Sigmoid colon (tissue), 7 donors: Measurements from ENCODE around the gene BRD4. TPM values are rescaled to one million over a fixed set of nuclear protein-coding genes. Genes with fewer than 3 reads are reported as not detected.

Source experiments
- DNase-seq: peaks from one replicate; pipeline ENCODE4 v3.0.0-alpha.2; 2019
- H3K27ac ChIP-seq, 4 donors: fragments of 200-600 bp; sonication (generic); one replicate each; pipeline ENCODE4 v1.5.1; 2016 to 2019; ENCODE audit warnings: mild to moderate bottlenecking in 1 of 4
- H3K27me3 ChIP-seq, 3 donors: fragments of 200-600 bp; sonication (generic); one replicate each; pipeline ENCODE4 v1.5.1; 2019; ENCODE audit warnings: mild to moderate bottlenecking in 1 of 3
- H3K36me3 ChIP-seq, 4 donors: fragments of 200-600 bp; sonication (generic); one replicate each; pipeline ENCODE4 v1.5.1; 2016 to 2019
- H3K4me1 ChIP-seq, 4 donors: fragments of 200-600 bp; sonication (generic); one replicate each; pipeline ENCODE4 v1.5.1; 2017 to 2019
- H3K4me3 ChIP-seq, 4 donors: fragments of 200-600 bp; sonication (generic); one replicate each; pipeline ENCODE4 v1.5.1; 2017 to 2019; ENCODE audit warnings: mild to moderate bottlenecking in 2 of 4, moderate library complexity in 1 of 4
- H3K9me3 ChIP-seq, 4 donors: fragments of 200-600 bp in 3 of 4; sonication (generic) in 3 of 4; one replicate each; pipeline versions ENCODE4 v1.5.1 to v1.6.1; 2013 to 2019
- EP300 ChIP-seq, 4 donors: sonication (generic); formaldehyde crosslinking; IDR thresholded peaks; one replicate each; pipeline ENCODE4 v1.6.1; 2017; ENCODE audit warnings: antibody characterized with exemption in 4 of 4
- POLR2A ChIP-seq, 2 donors: fragments of 450-650 bp; IDR thresholded peaks; one replicate each; pipeline ENCODE4 v1.6.1; 2016; ENCODE audit warnings: antibody characterized with exemption in 2 of 2, mild to moderate bottlenecking in 2 of 2, moderate library complexity in 2 of 2
- POLR2AphosphoS5 ChIP-seq, 4 donors: sonication (generic); formaldehyde crosslinking; IDR thresholded peaks; one replicate each; pipeline ENCODE4 v1.6.1; 2017; ENCODE audit warnings: antibody characterized with exemption in 4 of 4
- WGBS, 2 donors: extraction: QIAGEN DNeasy Blood & Tissue Kit; methylation state at CpG; one replicate each; pipeline ENCODE4 v1.1.7; 2013; 5-methylcytosine and 5-hydroxymethylcytosine counted together
- intact Hi-C: fragments of 100-400 bp; cut with DNase I; formaldehyde crosslinking; loops from one replicate; pipeline ENCODE4 v1.15.1; 2023
- polyA plus RNA-seq, 3 donors: library from polyadenylated mRNA; stranded (reverse); fragments of 200-250 nt; gene quantifications; one replicate each; pipeline ENCODE4 v1.2.3, GENCODE V29; 2013
- total RNA-seq, 4 donors: library from RNA; depleted of rRNA; stranded (reverse); fragments of >200 nt; gene quantifications; one replicate each; pipeline ENCODE4 v1.1.0, GENCODE V29; 2016
- TF ChIP-seq, protein P1 (sequence below), 4 experiments: fragments of 450-650 bp in 3 of 4; fragments of 200-600 bp in 1 of 4; IDR thresholded peaks; one replicate each; pipeline ENCODE4 v1.5.1; 2016 to 2019; ENCODE audit warnings: antibody characterized with exemption in 4 of 4, mild to moderate bottlenecking in 3 of 4, moderate library complexity in 2 of 4
- donor health status: healthy with polysubstance abuse.
- donor health status: Bipolar disorder and iron deficiency.
- donor health status: healthy.

The BRD4 gene
- total and polyA plus RNA-seq, 7 donors = 9.0 to 43.8 (median 20.1) TPM

DNA sequence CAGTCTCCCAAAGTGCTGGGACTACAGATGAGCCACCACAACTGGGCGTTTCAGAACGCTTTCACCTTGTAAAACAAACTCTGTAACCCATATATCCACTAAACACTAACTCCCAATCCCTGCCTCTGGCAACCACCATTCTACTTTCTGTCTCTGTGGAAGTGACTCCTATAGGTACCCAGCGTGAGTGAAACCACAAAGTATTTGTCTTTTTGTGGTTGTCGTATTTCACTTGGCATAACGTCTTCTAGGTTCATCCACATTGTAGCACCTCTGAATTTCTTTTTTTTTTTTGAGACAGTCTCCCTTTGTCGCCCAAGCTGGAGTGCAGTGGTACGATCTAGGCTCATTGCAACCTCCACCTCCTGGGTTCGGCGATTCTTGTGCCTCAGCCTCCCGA, 44.8 kb downstream of the BRD4 start:
- Histone ChIP-seq H3K4me3 (no peak overlapping the region), H3K27me3 (no peaks in the 10 kb centered on the region), H3K36me3 (no peaks in the 10 kb centered on the region), H3K9me3 (no peaks in the 10 kb centered on the region), H3K27ac (peak overlapping the region in 3 of 4 donors; percentile 29 to 66 (median 55)), H3K4me1 (peaks cover 0 to 100% (median 99%) of the 10 kb centered on the region in 4 donors)
- TF ChIP-seq POLR2A (IDR thresholded peaks at IDR 0.05) (no peak), POLR2AphosphoS5 (IDR thresholded peaks at IDR 0.05) (no peak), EP300 (IDR thresholded peaks at IDR 0.05) (no peak)
- TF ChIP-seq, protein P1, sequence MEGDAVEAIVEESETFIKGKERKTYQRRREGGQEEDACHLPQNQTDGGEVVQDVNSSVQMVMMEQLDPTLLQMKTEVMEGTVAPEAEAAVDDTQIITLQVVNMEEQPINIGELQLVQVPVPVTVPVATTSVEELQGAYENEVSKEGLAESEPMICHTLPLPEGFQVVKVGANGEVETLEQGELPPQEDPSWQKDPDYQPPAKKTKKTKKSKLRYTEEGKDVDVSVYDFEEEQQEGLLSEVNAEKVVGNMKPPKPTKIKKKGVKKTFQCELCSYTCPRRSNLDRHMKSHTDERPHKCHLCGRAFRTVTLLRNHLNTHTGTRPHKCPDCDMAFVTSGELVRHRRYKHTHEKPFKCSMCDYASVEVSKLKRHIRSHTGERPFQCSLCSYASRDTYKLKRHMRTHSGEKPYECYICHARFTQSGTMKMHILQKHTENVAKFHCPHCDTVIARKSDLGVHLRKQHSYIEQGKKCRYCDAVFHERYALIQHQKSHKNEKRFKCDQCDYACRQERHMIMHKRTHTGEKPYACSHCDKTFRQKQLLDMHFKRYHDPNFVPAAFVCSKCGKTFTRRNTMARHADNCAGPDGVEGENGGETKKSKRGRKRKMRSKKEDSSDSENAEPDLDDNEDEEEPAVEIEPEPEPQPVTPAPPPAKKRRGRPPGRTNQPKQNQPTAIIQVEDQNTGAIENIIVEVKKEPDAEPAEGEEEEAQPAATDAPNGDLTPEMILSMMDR (IDR thresholded peaks at IDR 0.05) = no peak
- DNase-seq = no peak
- WGBS, 2 donors = 69 to 85% methylated on average over 10 of the region's 10 CpGs
- intact Hi-C loops = no loop called here

DNA sequence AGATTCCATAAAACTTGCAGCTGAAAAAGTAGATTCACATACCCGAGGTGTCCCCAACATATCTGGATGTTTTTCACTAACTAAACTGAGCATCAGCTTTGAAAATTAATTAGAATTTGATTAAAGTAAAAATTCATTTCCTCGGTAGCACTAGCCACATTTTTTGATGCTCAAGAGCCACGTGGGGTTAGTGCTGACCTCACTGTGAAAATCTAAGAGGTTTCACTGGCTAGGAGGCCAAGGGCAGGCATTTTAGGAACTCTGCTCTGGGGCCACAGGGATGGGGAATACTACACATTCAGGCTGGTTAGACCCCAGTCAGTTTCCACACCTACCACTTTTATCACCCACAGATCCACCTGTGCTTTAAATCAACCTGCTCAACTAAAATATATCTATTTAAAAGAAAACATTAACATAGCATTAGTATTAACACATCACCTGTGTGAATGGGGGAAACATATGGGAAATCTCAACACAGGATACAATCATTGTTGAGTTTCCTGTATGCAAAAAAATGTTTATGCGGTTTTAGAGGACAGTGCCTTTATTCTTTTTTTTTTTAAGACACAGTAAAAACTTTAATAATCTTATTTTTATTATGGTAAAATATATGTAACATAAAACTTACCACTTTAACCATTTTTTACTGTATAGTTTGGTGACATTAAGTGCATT, 45.5 kb downstream of the BRD4 start:
- no peak for DNase-seq
- Histone ChIP-seq H3K27ac (peak overlapping the region in 1 of 4 donors; percentile 66), H3K4me3 (no peak overlapping the region), H3K9me3 (no peaks in the 10 kb centered on the region), H3K4me1 (peaks cover 0 to 100% (median 99%) of the 10 kb centered on the region in 4 donors), H3K36me3 (no peaks in the 10 kb centered on the region), H3K27me3 (no peaks in the 10 kb centered on the region)
- WGBS, 2 donors = 47 to 65% methylated on average over 4 of the region's 4 CpGs
- intact Hi-C loops = no loop called here
- TF ChIP-seq EP300 (IDR thresholded peaks at IDR 0.05) (no peak), POLR2AphosphoS5 (IDR thresholded peaks at IDR 0.05) (no peak), POLR2A (IDR thresholded peaks at IDR 0.05) (no peak)
- TF ChIP-seq, protein P1 (IDR thresholded peaks at IDR 0.05) = no peak

DNA sequence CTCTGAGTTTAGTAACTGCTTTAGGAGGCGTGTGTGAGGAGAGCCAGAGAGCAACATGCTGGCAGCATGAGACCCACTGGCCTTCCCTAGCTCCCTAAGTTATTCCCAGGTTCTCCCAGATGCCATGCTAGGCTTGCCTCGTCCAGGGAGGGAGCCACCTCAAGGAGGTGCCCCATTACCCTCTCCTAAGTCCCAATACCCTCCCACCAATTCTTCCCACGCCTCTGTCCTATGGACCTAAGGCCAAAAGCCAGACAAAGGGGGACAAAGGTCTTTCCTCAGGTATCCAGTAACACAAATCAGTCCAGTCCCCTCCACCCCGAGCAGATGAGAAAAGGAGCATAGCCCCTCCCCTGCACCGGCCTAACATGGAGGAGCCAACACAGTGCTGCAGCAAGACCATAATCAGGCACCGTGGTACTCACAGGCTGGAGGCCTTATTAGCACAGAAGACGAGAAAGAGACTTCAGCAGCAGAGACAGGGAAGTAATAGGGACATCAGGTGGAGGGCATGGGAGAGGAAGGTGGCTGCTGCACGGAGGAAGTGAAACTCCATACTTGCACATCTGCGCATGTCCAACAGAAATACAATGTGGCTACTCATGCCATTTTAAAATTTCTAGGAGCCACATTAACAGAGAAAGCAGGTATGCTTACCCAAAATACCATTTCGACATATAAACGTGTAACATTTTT, 46.3 kb downstream of the BRD4 start:
- Histone ChIP-seq H3K9me3 (no peaks in the 10 kb centered on the region), H3K36me3 (no peaks in the 10 kb centered on the region), H3K27me3 (no peaks in the 10 kb centered on the region), H3K4me3 (no peak overlapping the region), H3K4me1 (peaks cover 0 to 100% (median 100%) of the 10 kb centered on the region in 4 donors), H3K27ac (no peak overlapping the region)
- TF ChIP-seq POLR2A (IDR thresholded peaks at IDR 0.05) = no peak
- TF ChIP-seq POLR2AphosphoS5 (IDR thresholded peaks at IDR 0.05) = no peak
- no peak for TF ChIP-seq EP300 (IDR thresholded peaks at IDR 0.05)
- TF ChIP-seq, protein P1 (IDR thresholded peaks at IDR 0.05) = no peak
- WGBS, 2 donors = 64% methylated on average over 11 of the region's 11 CpGs
- DNase-seq = no peak
- intact Hi-C loops = no loop called here

DNA sequence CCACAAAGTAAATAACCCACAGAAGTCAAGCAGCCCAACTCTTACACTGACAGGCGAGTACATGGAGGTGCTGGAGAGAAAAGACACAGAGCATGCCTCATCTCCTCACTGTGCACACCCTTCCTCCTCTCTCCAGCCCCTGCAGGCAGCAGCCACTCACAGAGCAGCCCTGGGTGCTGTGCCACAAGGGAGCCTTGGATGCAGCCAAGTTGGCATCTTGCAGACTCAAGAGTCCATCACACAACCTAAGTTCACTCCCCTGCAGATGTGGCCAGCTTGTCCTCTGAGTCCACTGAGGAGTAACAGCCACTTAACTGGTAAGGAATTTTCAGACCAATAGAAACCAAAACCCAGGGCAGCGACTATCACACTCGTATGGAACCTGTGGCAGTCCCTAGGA, 47.4 kb downstream of the BRD4 start:
- peaks cover 0 to 100% (median 100%) of the 10 kb centered on the region in 4 donors for H3K4me1 ChIP-seq
- H3K9me3 ChIP-seq = no peaks in the 10 kb centered on the region
- WGBS, 2 donors = 80 to 81% methylated on average over 3 of the region's 3 CpGs
- H3K27me3 ChIP-seq = no peaks in the 10 kb centered on the region
- DNase-seq = no peak
- intact Hi-C loops = no loop called here
- peak overlapping the region in 3 of 4 donors; percentile 11 to 78 (median 22) for H3K27ac ChIP-seq
- TF ChIP-seq EP300 (IDR thresholded peaks at IDR 0.05) = no peak
- no peak for TF ChIP-seq POLR2A (IDR thresholded peaks at IDR 0.05)
- TF ChIP-seq, protein P1 (IDR thresholded peaks at IDR 0.05) = no peak
- no peak for TF ChIP-seq POLR2AphosphoS5 (IDR thresholded peaks at IDR 0.05)
- H3K36me3 ChIP-seq = no peaks in the 10 kb centered on the region
- no peak overlapping the region for H3K4me3 ChIP-seq
